GM19397 (cell line): ENCODE results near the gene UBP1.
"Not testable (repeated sequence)": the region's sequence is repeated elsewhere in the genome, so short reads cannot be mapped to it uniquely, and the experiment has no call there.

Experiments used
- ATAC-seq: cut with Tn5 transposase; IDR thresholded peaks from one replicate; pipeline ENCODE4 v1.9.1; 2021; ENCODE audit warnings: mild to moderate bottlenecking, moderate library complexity; ENCODE audit not compliant: unreplicated experiment

UBP1 gene

GRCh38 chr3:33437556-33438283 lies 2.5 kb downstream of the UBP1 start:
- no peak for ATAC-seq

GRCh38 chr3:33433843-33434242 lies 6.4 kb downstream of the UBP1 start:
- no peak for ATAC-seq

DNA sequence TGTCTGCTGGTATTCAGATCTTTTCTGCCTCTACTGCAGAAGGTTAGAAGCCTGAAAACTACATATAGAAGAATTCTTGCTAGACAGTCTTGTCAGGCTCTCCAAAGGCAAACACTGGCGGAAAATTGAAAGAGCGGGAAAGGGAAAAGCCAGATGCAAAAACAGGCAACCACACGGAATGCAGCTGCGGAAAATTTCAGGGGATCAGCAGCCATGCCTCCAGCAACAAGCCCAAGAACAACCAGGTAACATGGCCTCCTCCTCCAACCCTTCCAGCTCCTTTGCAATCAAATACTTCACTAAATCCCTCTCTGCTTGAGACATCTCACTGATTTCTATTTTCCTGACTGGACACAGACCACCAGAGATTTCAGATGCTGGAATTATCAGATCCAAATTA lies 9.6 kb downstream of the UBP1 start:
- ATAC-seq: no peak

GRCh38 chr3:33430061-33430460 lies 10.1 kb downstream of the UBP1 start:
- ATAC-seq: no peak

- not testable (repeated sequence) for ATAC-seq
Observed at GRCh38 chr3:33429306-33429705, 10.9 kb downstream of the UBP1 start.

GRCh38 chr3:33428734-33429133 lies 11.5 kb downstream of the UBP1 start:
- ATAC-seq: no peak

DNA sequence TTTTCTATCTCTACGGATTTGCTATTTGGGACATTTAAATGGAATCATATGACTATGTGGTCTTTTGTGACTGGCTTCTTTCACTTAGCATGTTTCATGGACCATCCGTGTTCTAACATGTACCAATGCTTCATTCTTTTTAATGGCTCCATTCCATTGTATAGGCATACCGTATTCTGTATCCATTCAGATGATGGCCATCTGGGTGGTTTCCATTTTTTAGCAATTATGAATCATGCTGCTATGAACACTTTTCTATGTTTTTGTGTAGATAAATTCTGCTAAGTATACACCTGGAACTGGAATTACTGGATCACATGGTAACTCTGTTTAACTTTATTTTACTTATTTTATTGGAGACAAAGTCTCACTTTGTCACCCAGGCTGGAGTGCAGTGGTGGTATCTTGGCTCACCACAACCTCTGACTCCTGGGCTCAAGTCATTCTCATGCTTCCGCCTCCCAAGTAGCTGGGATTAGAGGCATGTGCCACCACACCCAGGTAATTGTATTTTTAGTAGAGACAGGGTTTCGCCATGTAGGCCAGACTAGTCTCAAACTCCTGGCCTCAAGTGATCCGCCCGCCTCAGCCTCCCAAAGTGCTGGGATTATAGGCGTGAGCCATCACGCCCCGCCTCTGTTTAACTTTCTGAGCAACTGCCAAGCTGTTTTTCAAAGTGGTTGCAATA lies 13.4 kb downstream of the UBP1 start:
- no peak for ATAC-seq

- no peak for ATAC-seq
Observed at GRCh38 chr3:33426068-33426467, 14.1 kb downstream of the UBP1 start.

DNA sequence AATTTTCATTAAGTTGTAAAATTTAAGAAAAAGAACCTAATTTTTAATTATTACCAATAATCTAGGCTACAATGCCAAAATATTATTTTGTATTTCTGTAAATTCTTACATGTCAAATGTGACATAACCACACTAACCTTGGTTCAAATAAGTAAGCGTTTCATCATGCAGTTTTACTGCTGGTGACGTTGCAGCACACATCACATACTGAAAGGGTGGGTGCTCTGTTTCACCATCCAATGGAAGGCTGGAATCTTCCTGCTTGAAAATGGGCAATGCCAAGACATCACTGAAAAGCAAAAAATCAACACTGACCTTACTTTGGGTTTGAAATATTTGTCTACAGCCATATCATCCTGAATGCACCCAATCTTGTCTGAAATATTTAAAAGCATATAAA lies 14.8 kb downstream of the UBP1 start:
- no peak for ATAC-seq

GRCh38 chr3:33424606-33425452 lies 15.4 kb downstream of the UBP1 start:
- ATAC-seq: no peak

- no peak for ATAC-seq
Observed at GRCh38 chr3:33420966-33421365, 19.2 kb downstream of the UBP1 start.

GRCh38 chr3:33419948-33420347 lies 20.3 kb downstream of the UBP1 start:
- no peak for ATAC-seq

DNA sequence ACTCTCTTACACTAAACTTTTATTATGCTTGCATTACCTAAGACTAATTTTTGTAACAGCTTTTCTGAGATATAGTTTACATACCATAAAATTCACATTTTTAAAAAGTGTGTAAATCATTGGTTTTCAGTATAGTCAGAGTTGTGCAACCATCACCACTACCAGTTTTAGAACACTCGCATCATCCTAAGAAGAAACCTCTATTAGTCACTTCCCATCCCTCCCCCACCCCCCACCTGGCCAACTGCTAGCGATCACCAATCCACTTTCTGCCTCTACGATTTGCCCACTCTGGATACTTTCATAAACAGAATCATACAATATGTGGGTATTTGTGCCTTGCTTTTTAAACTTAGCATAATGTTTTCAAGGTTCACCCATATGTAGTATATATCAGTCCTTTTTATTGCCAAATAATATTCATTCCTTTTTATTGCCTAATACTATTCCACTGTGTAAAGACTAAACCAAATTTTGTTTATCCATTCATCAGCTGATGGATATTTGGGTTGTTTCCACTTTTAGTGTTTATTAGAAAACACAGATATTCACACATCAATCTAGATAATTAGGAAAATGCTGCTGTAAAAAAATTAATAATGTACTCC lies 23.0 kb downstream of the UBP1 start:
- ATAC-seq: no peak

DNA sequence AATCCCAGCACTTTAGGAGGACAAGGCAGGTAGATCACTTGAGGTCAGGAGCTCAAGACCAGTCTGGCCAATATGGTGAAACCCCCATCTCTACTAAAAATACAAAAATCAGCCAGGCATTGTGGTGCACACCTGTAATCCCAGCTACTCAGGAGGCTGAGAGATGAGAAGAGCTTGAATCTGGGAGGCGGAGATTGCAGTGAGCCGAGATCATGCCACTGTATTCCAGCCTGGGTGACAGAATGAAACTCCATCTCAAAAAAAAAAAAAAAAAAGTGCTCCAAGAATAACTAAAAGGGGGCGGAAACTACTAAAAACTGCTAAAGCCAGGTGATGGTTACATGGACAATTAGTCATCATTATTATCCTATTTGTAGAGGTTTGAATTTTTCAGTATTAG lies 29.4 kb downstream of the UBP1 start:
- not testable (repeated sequence) for ATAC-seq

- ATAC-seq: no peak
Observed at GRCh38 chr3:33403756-33404155, 36.4 kb downstream of the UBP1 start.

- ATAC-seq: no peak
Observed at GRCh38 chr3:33402936-33403335, 37.3 kb downstream of the UBP1 start.

DNA sequence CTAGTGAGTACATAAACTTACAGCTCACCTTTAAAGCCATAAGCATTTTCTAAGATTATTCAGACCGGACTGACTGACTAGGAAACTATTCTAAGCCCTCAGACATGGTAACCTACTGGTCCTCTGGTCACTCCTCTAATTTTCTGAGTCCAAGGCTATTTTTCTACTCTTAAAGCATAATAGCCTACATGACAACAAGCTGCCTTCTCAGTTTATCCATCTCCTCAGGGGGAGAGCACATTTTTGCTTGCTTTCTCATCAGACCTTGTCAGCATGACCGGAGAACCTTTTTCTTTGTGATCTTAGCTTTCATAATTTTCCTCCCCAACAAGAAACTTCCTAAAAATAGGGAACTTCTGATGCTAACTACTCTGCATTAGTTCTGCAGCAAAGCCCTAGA lies 38.4 kb downstream of the UBP1 start:
- ATAC-seq: no peak

DNA sequence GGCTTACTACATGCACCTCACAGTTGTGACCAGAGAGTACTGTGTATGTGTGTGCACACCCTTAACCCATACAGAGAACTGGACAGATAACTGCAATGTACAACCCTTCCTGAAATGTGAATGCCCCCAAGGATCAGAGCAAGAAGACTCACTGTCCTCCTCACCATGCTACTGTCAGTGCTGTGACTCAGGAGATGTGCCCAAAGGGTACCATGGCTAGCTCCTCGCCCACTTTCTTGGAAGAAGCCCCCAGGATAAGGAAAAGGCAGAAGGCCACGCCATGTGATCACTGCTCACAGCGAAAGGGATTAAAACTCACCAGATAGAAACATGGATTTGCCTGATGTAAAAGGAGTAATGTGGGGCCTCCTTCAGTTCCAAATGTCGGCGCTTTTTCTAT lies 41.8 kb downstream of the UBP1 start:
- ATAC-seq: no peak

- no peak for ATAC-seq
Observed at GRCh38 chr3:33395900-33396299, 44.3 kb downstream of the UBP1 start.

DNA sequence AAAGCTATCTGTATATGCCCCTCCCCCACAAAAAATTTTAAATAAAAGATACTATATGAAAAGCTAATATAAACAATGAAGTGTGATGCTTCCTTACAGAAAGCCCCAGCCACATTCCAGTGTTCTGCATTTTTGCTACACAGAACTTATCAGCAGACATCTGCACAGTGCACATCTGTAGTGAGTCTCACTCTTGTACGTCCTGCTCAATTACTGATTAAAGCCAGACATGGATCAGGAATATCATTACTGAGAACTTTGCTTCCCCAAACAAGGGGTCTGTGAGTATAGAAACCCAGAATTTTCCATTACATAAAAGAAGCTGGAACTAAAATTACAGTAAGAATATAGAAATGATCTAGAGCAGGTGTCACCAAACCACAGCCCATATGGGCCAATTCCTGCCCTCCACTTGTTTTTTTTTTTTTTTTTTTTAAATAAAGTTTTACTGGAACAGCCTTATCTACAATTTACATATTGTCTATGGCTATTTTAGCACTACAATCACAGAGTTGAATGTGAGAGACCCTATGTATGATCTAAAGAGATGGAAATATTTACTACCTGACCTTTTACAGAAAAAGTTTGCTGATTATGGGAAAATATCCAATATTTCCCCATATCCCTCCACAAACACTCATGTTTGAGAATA lies 45.7 kb downstream of the UBP1 start:
- ATAC-seq: no peak

DNA sequence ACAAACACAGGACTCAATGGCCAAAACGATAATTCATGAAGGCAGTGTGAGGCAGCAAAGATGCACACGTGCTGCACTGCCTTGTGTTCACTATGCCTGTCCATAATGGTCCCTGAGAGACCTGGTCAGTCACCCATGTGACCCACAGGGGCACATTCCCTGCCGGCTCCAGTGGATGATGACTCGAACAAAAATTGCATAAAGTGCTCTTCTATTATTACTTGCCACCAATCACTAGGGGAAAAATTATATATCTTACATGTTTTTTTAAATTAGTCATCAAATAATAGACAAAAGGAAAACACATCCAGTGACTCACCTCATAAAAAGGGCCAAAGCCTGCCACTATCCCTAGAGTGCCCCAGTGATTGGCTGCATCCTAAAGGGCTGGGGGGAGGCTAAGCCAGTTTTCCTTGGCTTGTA lies 47.5 kb downstream of the UBP1 start:
- ATAC-seq: no peak
